Measurements from ENCODE around the gene COG3. TPM values are rescaled to one million over a fixed set of nuclear protein-coding genes. Genes with fewer than 3 reads are reported as not detected.

Gene COG3
- polyA plus RNA-seq, 3 donors = 12.3 to 25.3 (median 12.9) TPM

GRCh38 chr13:45448965-45449559 lies 15.7 kb upstream of the COG3 start:
- intact Hi-C loops (cut with micrococcal nuclease) = no loop called here
- H3K36me3 ChIP-seq (replicated peaks in 1 of 2; ENCODE audit: control insufficient read depth in 1 of 2, insufficient read depth in 2 of 2, low read length in 2 of 2) = no peaks in the 10 kb centered on the region

DNA sequence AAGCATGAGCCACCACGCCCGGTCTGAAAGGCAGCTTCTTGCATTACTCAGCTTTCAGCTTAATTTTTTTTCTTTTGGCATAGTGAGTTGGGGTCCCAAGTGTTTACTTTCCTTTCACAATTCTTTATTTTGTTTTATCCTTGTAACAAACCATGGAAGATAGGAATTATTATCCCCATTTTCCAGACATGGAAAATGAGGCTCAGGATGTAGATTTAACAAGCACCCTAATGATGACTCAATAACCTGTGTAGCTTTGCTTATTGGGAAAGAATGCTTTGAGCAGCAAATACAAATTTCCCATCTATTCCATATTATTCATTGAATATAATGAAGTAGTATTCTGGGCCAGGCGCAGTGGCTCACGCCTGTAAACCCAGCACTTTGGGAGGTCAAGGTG lies 13.5 kb upstream of the COG3 start:
- H3K4me2 ChIP-seq (replicated peaks; ENCODE audit: extremely low read depth, low read length, poor library complexity, severe bottlenecking) = no peak overlapping the region
- DNase-seq = no peak
- H3K27me3 Mint-ChIP-seq (ENCODE audit: low read depth in 3 of 3) = peaks cover 0 to 7% (median 1%) of the 10 kb centered on the region in 3 donors
- no CpG with 5 or more reads among the region's 4 CpGs for WGBS (ENCODE audit: insufficient coverage)
- no peak overlapping the region for H2AFZ ChIP-seq (ENCODE audit: insufficient read depth, low read depth, low read length, poor library complexity, severe bottlenecking)
- H3K79me2 ChIP-seq (ENCODE audit: insufficient read depth, low read length) = no peaks in the 10 kb centered on the region
- no peak overlapping the region for H3K4me3 ChIP-seq (replicated peaks in 1 of 3; ENCODE audit: low read depth in 2 of 3, low read length in 3 of 3)
- no peaks in the 10 kb centered on the region for H3K9me3 ChIP-seq (replicated peaks in 1 of 2; ENCODE audit: control insufficient read depth in 1 of 2, insufficient read depth in 1 of 2, low read length in 2 of 2)
- no peaks in the 10 kb centered on the region for H4K20me1 ChIP-seq (ENCODE audit: insufficient read depth, low read length)
- no peak overlapping the region for H3K4me3 Mint-ChIP-seq
- H3K36me3 ChIP-seq (replicated peaks in 1 of 2; ENCODE audit: control insufficient read depth in 1 of 2, insufficient read depth in 2 of 2, low read length in 2 of 2) = no peaks in the 10 kb centered on the region
- no peaks in the 10 kb centered on the region for H3K4me1 ChIP-seq (ENCODE audit: control insufficient read depth in 1 of 2, insufficient read depth in 2 of 2, low read length in 2 of 2)
- H3K9ac ChIP-seq (ENCODE audit: insufficient read depth, low read length, poor library complexity, severe bottlenecking) = no peak overlapping the region
- no peaks in the 10 kb centered on the region for H3K36me3 Mint-ChIP-seq
- TF ChIP-seq, protein P1, sequence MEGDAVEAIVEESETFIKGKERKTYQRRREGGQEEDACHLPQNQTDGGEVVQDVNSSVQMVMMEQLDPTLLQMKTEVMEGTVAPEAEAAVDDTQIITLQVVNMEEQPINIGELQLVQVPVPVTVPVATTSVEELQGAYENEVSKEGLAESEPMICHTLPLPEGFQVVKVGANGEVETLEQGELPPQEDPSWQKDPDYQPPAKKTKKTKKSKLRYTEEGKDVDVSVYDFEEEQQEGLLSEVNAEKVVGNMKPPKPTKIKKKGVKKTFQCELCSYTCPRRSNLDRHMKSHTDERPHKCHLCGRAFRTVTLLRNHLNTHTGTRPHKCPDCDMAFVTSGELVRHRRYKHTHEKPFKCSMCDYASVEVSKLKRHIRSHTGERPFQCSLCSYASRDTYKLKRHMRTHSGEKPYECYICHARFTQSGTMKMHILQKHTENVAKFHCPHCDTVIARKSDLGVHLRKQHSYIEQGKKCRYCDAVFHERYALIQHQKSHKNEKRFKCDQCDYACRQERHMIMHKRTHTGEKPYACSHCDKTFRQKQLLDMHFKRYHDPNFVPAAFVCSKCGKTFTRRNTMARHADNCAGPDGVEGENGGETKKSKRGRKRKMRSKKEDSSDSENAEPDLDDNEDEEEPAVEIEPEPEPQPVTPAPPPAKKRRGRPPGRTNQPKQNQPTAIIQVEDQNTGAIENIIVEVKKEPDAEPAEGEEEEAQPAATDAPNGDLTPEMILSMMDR (IDR thresholded peaks at IDR 0.05) = no peak
- H3K27me3 ChIP-seq (ENCODE audit: control insufficient read depth in 2 of 2, insufficient read depth in 2 of 2, low read length in 2 of 2) = no peaks in the 10 kb centered on the region
- no peak overlapping the region for H3K27ac ChIP-seq (ENCODE audit: low read depth in 1 of 2, low read length in 2 of 2)
- intact Hi-C loops (cut with micrococcal nuclease) = no loop called here
- no peaks in the 10 kb centered on the region for H3K4me1 Mint-ChIP-seq
- H3K9me3 Mint-ChIP-seq = peaks cover 0 to 5% (median 0%) of the 10 kb centered on the region in 7 donors
- no peak overlapping the region for H3K27ac Mint-ChIP-seq

More at GRCh38 chr13:45448965-45449559, 15.7 kb upstream of the COG3 start:
- peaks cover 1 to 7% (median 2%) of the 10 kb centered on the region in 3 donors for H3K27me3 Mint-ChIP-seq (ENCODE audit: low read depth in 3 of 3)
- Histone ChIP-seq H3K79me2 (ENCODE audit: insufficient read depth, low read length) (no peaks in the 10 kb centered on the region), H3K27ac (ENCODE audit: low read depth in 1 of 2, low read length in 2 of 2) (no peak overlapping the region), H4K20me1 (ENCODE audit: insufficient read depth, low read length) (no peaks in the 10 kb centered on the region), H3K4me3 (replicated peaks in 1 of 3; ENCODE audit: low read depth in 2 of 3, low read length in 3 of 3) (no peak overlapping the region), H3K4me1 (ENCODE audit: control insufficient read depth in 1 of 2, insufficient read depth in 2 of 2, low read length in 2 of 2) (no peaks in the 10 kb centered on the region), H3K9ac (ENCODE audit: insufficient read depth, low read length, poor library complexity, severe bottlenecking) (no peak overlapping the region), H3K9me3 (replicated peaks in 1 of 2; ENCODE audit: control insufficient read depth in 1 of 2, insufficient read depth in 1 of 2, low read length in 2 of 2) (no peaks in the 10 kb centered on the region), H2AFZ (ENCODE audit: insufficient read depth, low read depth, low read length, poor library complexity, severe bottlenecking) (no peak overlapping the region), H3K4me2 (replicated peaks; ENCODE audit: extremely low read depth, low read length, poor library complexity, severe bottlenecking) (no peak overlapping the region), H3K27me3 (ENCODE audit: control insufficient read depth in 2 of 2, insufficient read depth in 2 of 2, low read length in 2 of 2) (no peaks in the 10 kb centered on the region)
- no CpG with 5 or more reads among the region's 1 CpG for WGBS (ENCODE audit: insufficient coverage)
- H3K36me3 Mint-ChIP-seq = no peaks in the 10 kb centered on the region
- peaks cover 0 to 1% (median 0%) of the 10 kb centered on the region in 7 donors for H3K9me3 Mint-ChIP-seq
- TF ChIP-seq, protein P1 (IDR thresholded peaks at IDR 0.05) = no peak
- H3K4me1 Mint-ChIP-seq = no peaks in the 10 kb centered on the region
- DNase-seq = no peak
- no peak overlapping the region for H3K27ac Mint-ChIP-seq
- H3K4me3 Mint-ChIP-seq = no peak overlapping the region

Data from CD14-positive monocyte (primary cell).